Ishikawa (cell line): ENCODE data around the gene MLH1.

Experiments used
- CEBPB ChIP-seq: IDR thresholded peaks from 2 replicates; pipeline ENCODE4 v1.6.1; 2012
- CREB1 ChIP-seq: IDR thresholded peaks from 2 replicates; pipeline ENCODE4 v1.6.1; 2012; ENCODE audit warnings: low read depth
- EP300 ChIP-seq: IDR thresholded peaks from 2 replicates; pipeline ENCODE4 v1.6.1; 2012; ENCODE audit warnings: borderline replicate concordance
- FOXM1 ChIP-seq: IDR thresholded peaks from 2 replicates; pipeline ENCODE4 v1.6.1; 2012; ENCODE audit warnings: low read depth, borderline replicate concordance
- MAX ChIP-seq: IDR thresholded peaks from 2 replicates; pipeline ENCODE4 v1.6.1; 2012
- RAD21 ChIP-seq: IDR thresholded peaks from 2 replicates; pipeline ENCODE4 v1.6.1; 2012; ENCODE audit warnings: low read depth
- REST ChIP-seq: IDR thresholded peaks from 2 replicates; pipeline ENCODE4 v1.6.1; 2012; ENCODE audit warnings: low read depth, mild to moderate bottlenecking
- TCF12 ChIP-seq: IDR thresholded peaks from 2 replicates; pipeline ENCODE4 v1.6.1; 2012; ENCODE audit warnings: low read depth
- USF1 ChIP-seq: IDR thresholded peaks from 2 replicates; pipeline ENCODE4 v1.6.1; 2012
- YY1 ChIP-seq: IDR thresholded peaks from 2 replicates; pipeline ENCODE4 v1.6.1; 2012; ENCODE audit warnings: low read depth

DNA sequence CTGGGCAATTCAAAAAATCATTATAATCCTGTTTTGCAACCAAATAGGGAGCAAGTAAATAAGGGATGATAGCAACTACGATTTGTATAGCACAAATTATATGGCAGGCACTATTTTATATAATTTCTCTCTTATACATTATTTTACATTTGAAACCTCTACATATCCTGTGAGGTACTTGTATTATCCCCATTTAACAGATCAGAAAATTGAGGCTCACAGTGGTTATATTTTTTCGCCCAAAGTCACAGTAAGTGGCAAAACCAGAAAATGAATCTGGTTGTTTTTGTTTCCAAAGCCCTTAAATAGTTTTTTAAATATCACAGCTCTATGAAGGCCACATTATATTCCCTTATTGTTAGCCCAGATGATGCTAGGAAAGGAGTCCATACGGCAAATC, 74.3 kb downstream of the MLH1 start:
- TF ChIP-seq RAD21: no peak
- TF ChIP-seq TCF12: no peak
- TF ChIP-seq FOXM1: no peak
- TF ChIP-seq EP300: no peak
- no peak for TF ChIP-seq USF1
- no peak for TF ChIP-seq YY1
- no peak for TF ChIP-seq CREB1
- no peak for TF ChIP-seq CEBPB
- no peak for TF ChIP-seq REST
- TF ChIP-seq MAX: no peak
